A549 (cell line): Measurements from ENCODE around the gene CCL3. TPM values are rescaled to one million over a fixed set of nuclear protein-coding genes. Genes with fewer than 3 reads are reported as not detected.
A peak's percentile ranks its signal among the peaks of the same experiment; 100 is the strongest.

Experiments used
- ATAC-seq, 2 experiments: fragments of 200-7000 bp in 1 of 2; fragments of >200 bp in 1 of 2; cut with Nextera tagmentation in 1 of 2; cut with Tn5 transposase in 1 of 2; 3 replicates each; pipeline versions ENCODE4 v1.8.0 to v1.9.1; 2018 to 2020; ENCODE audit warnings: mild to moderate bottlenecking in 1 of 2, moderate library complexity in 1 of 2
- CTCF ChIA-PET: fragments of 300-600 bp; sonication (Branson Sonifier 250); formaldehyde crosslinking; extraction: SDS; loops from one replicate; lab custom pipeline; 2021; ENCODE audit warnings: antibody characterized with exemption, inconsistent platforms; lab: Yijun Ruan, JAX
- POLR2A ChIA-PET: fragments of 350-600 bp; formaldehyde crosslinking; extraction: SDS; loops from one replicate; lab custom pipeline; 2021; ENCODE audit warnings: antibody characterized with exemption, inconsistent platforms; lab: Yijun Ruan, JAX
- DNase-seq, 2 experiments: peaks; one replicate each; pipeline versions ENCODE4 v3.0.0 to v3.0.0-alpha.2; 2011 to 2016; ENCODE audit warnings: low read depth in 1 of 2, low spot score in 1 of 2
- FAIRE-seq: peaks from 2 replicates; lab custom pipeline; 2011; peaks lifted over from hg19 to GRCh38; lab: Jason Lieb, UNC
- H3K27ac ChIP-seq, 2 experiments: fragments of >200 bp; sonication (Bioruptor Twin); formaldehyde crosslinking; 3 replicates each; pipeline ENCODE4 v1.5.1; 2016 to 2017
- H3K4me1 ChIP-seq: fragments of >200 bp; sonication (Bioruptor Twin); formaldehyde crosslinking; 3 replicates; pipeline ENCODE4 v1.6.1; 2016
- H3K4me2 ChIP-seq: fragments of >200 bp; sonication (Bioruptor Twin); formaldehyde crosslinking; 3 replicates; pipeline ENCODE4 v1.6.1; 2016
- H3K4me3 ChIP-seq: fragments of >200 bp; sonication (Bioruptor Twin); formaldehyde crosslinking; 3 replicates; pipeline ENCODE4 v1.5.1; 2016
- H3K9me3 ChIP-seq: fragments of >200 bp; sonication (Bioruptor Twin); formaldehyde crosslinking; 3 replicates; pipeline ENCODE4 v1.6.1; 2016
- CBX2 ChIP-seq: fragments of 200-600 bp; sonication (generic); IDR thresholded peaks from 2 replicates; pipeline ENCODE4 v1.6.1; 2016; ENCODE audit warnings: low read depth, mild to moderate bottlenecking, borderline replicate concordance
- CEBPB ChIP-seq, 2 experiments: fragments of >200 bp in 1 of 2; sonication (Bioruptor Twin) in 1 of 2; formaldehyde crosslinking in 1 of 2; IDR thresholded peaks; 2 replicates each; pipeline ENCODE4 v1.6.1; 2012 to 2016
- EHF ChIP-seq: fragments of 250-450 bp; sonication (Bioruptor Pico); IDR thresholded peaks from 2 replicates; pipeline ENCODE4 v1.5.0; 2020; ENCODE audit warnings: mild to moderate bottlenecking
- EHMT2 ChIP-seq: fragments of 200-600 bp; sonication (generic); IDR thresholded peaks from 2 replicates; pipeline ENCODE4 v1.6.1; 2016; ENCODE audit warnings: antibody characterized with exemption, low read depth, mild to moderate bottlenecking, moderate library complexity
- FOSL2 ChIP-seq, 2 experiments: fragments of 450-650 bp in 1 of 2; fragments of >200 bp in 1 of 2; sonication (Bioruptor Twin) in 1 of 2; formaldehyde crosslinking; IDR thresholded peaks; 2 replicates each; pipeline versions ENCODE4 v1.5.0 to v1.6.1; 2016 to 2020; ENCODE audit warnings: mild to moderate bottlenecking in 1 of 2, moderate library complexity in 1 of 2
- HDAC2 ChIP-seq: fragments of 200-600 bp; sonication (generic); IDR thresholded peaks from 2 replicates; pipeline ENCODE4 v1.6.1; 2016
- HOXB13 ChIP-seq: fragments of 250-450 bp; sonication (Bioruptor Pico); IDR thresholded peaks from 2 replicates; pipeline ENCODE4 v1.5.0; 2020; ENCODE audit warnings: low read depth, mild to moderate bottlenecking, moderate library complexity
- HOXB5 ChIP-seq: fragments of 250-450 bp; sonication (Bioruptor Pico); IDR thresholded peaks from 2 replicates; pipeline ENCODE4 v1.5.0; 2020; ENCODE audit warnings: mild to moderate bottlenecking, moderate library complexity
- JUN ChIP-seq, 2 experiments: fragments of >200 bp; sonication (Bioruptor Twin); formaldehyde crosslinking; IDR thresholded peaks; 2 replicates in 1 of 2; 3 replicates in 1 of 2; pipeline ENCODE4 v1.6.1; 2016 to 2017
- KDM1A ChIP-seq: fragments of 200-600 bp; sonication (generic); IDR thresholded peaks from 2 replicates; pipeline ENCODE4 v1.6.1; 2016; ENCODE audit warnings: low read depth, mild to moderate bottlenecking
- KDM5A ChIP-seq: fragments of 200-600 bp; sonication (generic); IDR thresholded peaks from 2 replicates; pipeline ENCODE4 v1.6.1; 2016; ENCODE audit warnings: antibody characterized with exemption, mild to moderate bottlenecking
- MAFK ChIP-seq: fragments of 450-650 bp; IDR thresholded peaks from 2 replicates; pipeline ENCODE4 v1.6.1; 2014; ENCODE audit not compliant: partially characterized antibody
- MYC ChIP-seq: IDR thresholded peaks from 2 replicates; pipeline ENCODE4 v1.6.1; 2012; ENCODE audit warnings: mild to moderate bottlenecking, inconsistent platforms, low read length, improper control_type of control experiment, borderline replicate concordance
- NPAS2 ChIP-seq: fragments of 250-450 bp; sonication (Bioruptor Pico); IDR thresholded peaks from 2 replicates; pipeline ENCODE4 v1.8.0; 2022; ENCODE audit warnings: mild to moderate bottlenecking, moderate library complexity, borderline replicate concordance
- POLR2AphosphoS2 ChIP-seq: conservative IDR thresholded peaks from 2 replicates; pipeline ENCODE4 v1.6.1; 2012; ENCODE audit warnings: low read length, improper control_type of control experiment, inconsistent platforms
- RAD21 ChIP-seq, 2 experiments: fragments of >200 bp in 1 of 2; sonication (Bioruptor Twin) in 1 of 2; formaldehyde crosslinking in 1 of 2; IDR thresholded peaks in 1 of 2; conservative IDR thresholded peaks in 1 of 2; 2 replicates in 1 of 2; 3 replicates in 1 of 2; pipeline ENCODE4 v1.6.1; 2012 to 2018; ENCODE audit warnings: inconsistent platforms in 1 of 2
- RCOR1 ChIP-seq: fragments of 150-350 bp; IDR thresholded peaks from 2 replicates; pipeline ENCODE4 v1.6.1; 2014; ENCODE audit warnings: antibody characterized with exemption, low read length, low read depth
- RFX5 ChIP-seq: fragments of 450-650 bp; IDR thresholded peaks from 2 replicates; pipeline ENCODE4 v1.7.1; 2014; ENCODE audit warnings: antibody characterized with exemption, mild to moderate bottlenecking, moderate library complexity
- RNF2 ChIP-seq: fragments of 200-600 bp; sonication (generic); IDR thresholded peaks from 2 replicates; pipeline ENCODE4 v1.6.1; 2016; ENCODE audit warnings: low read depth, mild to moderate bottlenecking, antibody characterized with exemption, moderate library complexity, borderline replicate concordance
- SREBF2 ChIP-seq: fragments of 450-650 bp; IDR thresholded peaks from 2 replicates; pipeline ENCODE4 v1.6.1; 2014; ENCODE audit warnings: mild to moderate bottlenecking, moderate library complexity
- ZSCAN20 ChIP-seq: fragments of 250-450 bp; sonication (Bioruptor Pico); IDR thresholded peaks from 2 replicates; pipeline ENCODE4 v1.8.0; 2022; ENCODE audit warnings: mild to moderate bottlenecking, moderate library complexity
- WGBS: methylation state at CpG from one replicate; pipeline ENCODE4 v1.1.6; 2017; ENCODE audit errors: missing lambda C conversion rate; 5-methylcytosine and 5-hydroxymethylcytosine counted together
- polyA plus RNA-seq, 4 experiments: library from polyadenylated mRNA; depleted of rRNA in 3 of 4; stranded (reverse); fragments of >200 nt; fragmentation: RNase III in 1 of 4; extraction: RNeasy Plus Mini Kit Qiagen cat#74134 plus additional on column Dnase treatment in 1 of 4; gene quantifications; 2 replicates in 3 of 4; 3 replicates in 1 of 4; pipeline ENCODE4 v1.2.3, GENCODE V29; 2011 to 2017
- TF ChIP-seq, protein P1 (sequence below): fragments of 250-450 bp; sonication (Bioruptor Pico); IDR thresholded peaks from 2 replicates; pipeline ENCODE4 v1.5.0; 2021; ENCODE audit warnings: mild to moderate bottlenecking, moderate library complexity, borderline replicate concordance
- TF ChIP-seq, protein P2 (sequence below): IDR thresholded peaks from 2 replicates; pipeline ENCODE4 v1.6.1; 2012; ENCODE audit warnings: low read depth, borderline replicate concordance
- TF ChIP-seq, protein P3 (sequence below): IDR thresholded peaks from 2 replicates; pipeline ENCODE4 v1.6.1; 2012
- TF ChIP-seq, protein P4 (sequence below): fragments of 250-450 bp; sonication (Bioruptor Pico); IDR thresholded peaks from 2 replicates; pipeline ENCODE4 v1.5.0; 2020; ENCODE audit warnings: low read depth, mild to moderate bottlenecking, moderate library complexity
- TF ChIP-seq, protein P5 (sequence below): fragments of >200 bp; sonication (Bioruptor Twin); formaldehyde crosslinking; IDR thresholded peaks from 2 replicates; pipeline ENCODE4 v1.6.1; 2016
- TF ChIP-seq, protein P6 (sequence below): IDR thresholded peaks from 2 replicates; pipeline ENCODE4 v1.6.1; 2012

Gene CCL3
- polyA plus RNA-seq, 2 of the 4 experiments (the other 2 are of a cell fraction): not detected

DNA sequence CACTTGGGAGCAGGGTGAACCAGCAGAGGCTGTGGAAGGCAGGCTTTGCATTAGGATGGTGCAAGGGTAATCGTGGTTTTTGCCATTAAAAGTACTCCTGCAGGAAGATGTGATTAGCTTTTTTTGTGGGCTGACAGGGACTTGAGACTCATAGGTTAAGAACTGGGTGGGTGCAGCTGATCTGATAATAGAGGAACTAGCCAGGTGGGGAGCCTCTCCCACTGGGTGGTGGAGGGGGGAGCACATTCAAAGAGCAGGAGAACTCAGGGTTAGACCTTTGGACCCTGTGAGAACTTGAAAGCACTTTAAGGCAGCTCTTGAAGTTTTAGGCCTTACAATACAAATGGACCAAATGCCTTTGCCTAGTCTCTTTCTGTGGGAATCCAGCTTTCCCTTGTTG lies 46.1 kb upstream of the CCL3 start:
- ATAC-seq (no peak), DNase-seq (no peak), FAIRE-seq (no peak)
- Histone ChIP-seq H3K9me3 (no peaks in the 10 kb centered on the region), H3K4me3 (no peak overlapping the region), H3K27ac (no peak overlapping the region), H3K4me1 (no peaks in the 10 kb centered on the region), H3K4me2 (no peak overlapping the region)
- TF ChIP-seq, protein P1, sequence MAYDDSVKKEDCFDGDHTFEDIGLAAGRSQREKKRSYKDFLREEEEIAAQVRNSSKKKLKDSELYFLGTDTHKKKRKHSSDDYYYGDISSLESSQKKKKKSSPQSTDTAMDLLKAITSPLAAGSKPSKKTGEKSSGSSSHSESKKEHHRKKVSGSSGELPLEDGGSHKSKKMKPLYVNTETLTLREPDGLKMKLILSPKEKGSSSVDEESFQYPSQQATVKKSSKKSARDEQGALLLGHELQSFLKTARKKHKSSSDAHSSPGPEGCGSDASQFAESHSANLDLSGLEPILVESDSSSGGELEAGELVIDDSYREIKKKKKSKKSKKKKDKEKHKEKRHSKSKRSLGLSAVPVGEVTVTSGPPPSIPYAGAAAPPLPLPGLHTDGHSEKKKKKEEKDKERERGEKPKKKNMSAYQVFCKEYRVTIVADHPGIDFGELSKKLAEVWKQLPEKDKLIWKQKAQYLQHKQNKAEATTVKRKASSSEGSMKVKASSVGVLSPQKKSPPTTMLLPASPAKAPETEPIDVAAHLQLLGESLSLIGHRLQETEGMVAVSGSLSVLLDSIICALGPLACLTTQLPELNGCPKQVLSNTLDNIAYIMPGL (CRISPR knock-in tag): no peak
- TF ChIP-seq KDM1A (no peak), SREBF2 (no peak), MYC (no peak), EHF (CRISPR knock-in tag) (no peak), NPAS2 (no peak), MAFK (no peak), CEBPB (IDR thresholded peaks at IDR 0.05) (no peak), KDM5A (no peak)
- TF ChIP-seq, protein P2, sequence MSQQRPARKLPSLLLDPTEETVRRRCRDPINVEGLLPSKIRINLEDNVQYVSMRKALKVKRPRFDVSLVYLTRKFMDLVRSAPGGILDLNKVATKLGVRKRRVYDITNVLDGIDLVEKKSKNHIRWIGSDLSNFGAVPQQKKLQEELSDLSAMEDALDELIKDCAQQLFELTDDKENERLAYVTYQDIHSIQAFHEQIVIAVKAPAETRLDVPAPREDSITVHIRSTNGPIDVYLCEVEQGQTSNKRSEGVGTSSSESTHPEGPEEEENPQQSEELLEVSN: no peak
- TF ChIP-seq, protein P3, sequence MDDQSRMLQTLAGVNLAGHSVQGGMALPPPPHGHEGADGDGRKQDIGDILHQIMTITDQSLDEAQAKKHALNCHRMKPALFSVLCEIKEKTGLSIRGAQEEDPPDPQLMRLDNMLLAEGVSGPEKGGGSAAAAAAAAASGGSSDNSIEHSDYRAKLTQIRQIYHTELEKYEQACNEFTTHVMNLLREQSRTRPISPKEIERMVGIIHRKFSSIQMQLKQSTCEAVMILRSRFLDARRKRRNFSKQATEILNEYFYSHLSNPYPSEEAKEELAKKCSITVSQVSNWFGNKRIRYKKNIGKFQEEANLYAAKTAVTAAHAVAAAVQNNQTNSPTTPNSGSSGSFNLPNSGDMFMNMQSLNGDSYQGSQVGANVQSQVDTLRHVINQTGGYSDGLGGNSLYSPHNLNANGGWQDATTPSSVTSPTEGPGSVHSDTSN: no peak
- ChIA-PET CTCF (interaction anchor here (0.9 to 8.2 kb wide), 4 partner anchors 11 to 347 kb away, joined by 3 to 83 read pairs (median 4); no protein-coding TSS in a partner anchor), POLR2A (no interaction called here)
- 0% methylated on average over 1 of the region's 1 CpG for WGBS

DNA sequence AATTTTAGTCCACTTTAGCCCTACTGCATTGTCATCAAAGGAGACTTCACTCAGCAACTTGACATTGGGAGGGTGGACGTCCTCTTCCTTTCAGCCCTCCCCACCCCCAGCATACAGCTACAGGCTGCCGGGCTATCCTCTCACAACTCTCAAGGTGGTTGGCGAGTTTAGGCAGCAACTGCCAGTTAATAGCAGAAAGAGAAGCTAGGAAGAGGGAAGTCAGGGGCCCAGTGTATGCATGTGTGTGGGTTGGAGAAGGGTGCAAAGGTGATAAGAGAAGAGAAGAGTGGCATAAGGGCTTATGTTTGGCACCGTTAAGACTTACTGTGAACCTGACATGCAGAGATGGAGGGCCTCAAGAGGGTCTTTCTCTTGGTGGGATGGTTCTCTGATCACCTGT lies 45.5 kb upstream of the CCL3 start:
- 40% methylated on average over 4 of the region's 4 CpGs for WGBS
- Histone ChIP-seq H3K9me3 (no peaks in the 10 kb centered on the region), H3K4me3 (no peak overlapping the region), H3K4me2 (no peak overlapping the region)
- DNase-seq: no peak
- CTCF ChIA-PET: interaction anchor here (1.1 to 8.2 kb wide), 2 partner anchors 13 to 347 kb away, joined by 4 to 83 read pairs; no protein-coding TSS in a partner anchor
- TF ChIP-seq, protein P4, sequence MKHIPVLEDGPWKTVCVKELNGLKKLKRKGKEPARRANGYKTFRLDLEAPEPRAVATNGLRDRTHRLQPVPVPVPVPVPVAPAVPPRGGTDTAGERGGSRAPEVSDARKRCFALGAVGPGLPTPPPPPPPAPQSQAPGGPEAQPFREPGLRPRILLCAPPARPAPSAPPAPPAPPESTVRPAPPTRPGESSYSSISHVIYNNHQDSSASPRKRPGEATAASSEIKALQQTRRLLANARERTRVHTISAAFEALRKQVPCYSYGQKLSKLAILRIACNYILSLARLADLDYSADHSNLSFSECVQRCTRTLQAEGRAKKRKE (CRISPR knock-in tag): no peak
- TF ChIP-seq, protein P5, sequence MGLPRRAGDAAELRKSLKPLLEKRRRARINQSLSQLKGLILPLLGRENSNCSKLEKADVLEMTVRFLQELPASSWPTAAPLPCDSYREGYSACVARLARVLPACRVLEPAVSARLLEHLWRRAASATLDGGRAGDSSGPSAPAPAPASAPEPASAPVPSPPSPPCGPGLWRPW: no peak
- TF ChIP-seq FOSL2 (IDR thresholded peaks at IDR 0.05): no peak
- no peak for TF ChIP-seq FOSL2 (CRISPR knock-in tag; IDR thresholded peaks at IDR 0.05)
- no peak for TF ChIP-seq KDM5A
- TF ChIP-seq CBX2: no peak
- TF ChIP-seq, all 56 proteins: peak for 0
- H3K4me1 ChIP-seq: no peaks in the 10 kb centered on the region
- no peak overlapping the region for H3K27ac ChIP-seq
- ATAC-seq (no peak; a peak in 1 of 6 replicates), FAIRE-seq (no peak)
- POLR2A ChIA-PET: no interaction called here

DNA sequence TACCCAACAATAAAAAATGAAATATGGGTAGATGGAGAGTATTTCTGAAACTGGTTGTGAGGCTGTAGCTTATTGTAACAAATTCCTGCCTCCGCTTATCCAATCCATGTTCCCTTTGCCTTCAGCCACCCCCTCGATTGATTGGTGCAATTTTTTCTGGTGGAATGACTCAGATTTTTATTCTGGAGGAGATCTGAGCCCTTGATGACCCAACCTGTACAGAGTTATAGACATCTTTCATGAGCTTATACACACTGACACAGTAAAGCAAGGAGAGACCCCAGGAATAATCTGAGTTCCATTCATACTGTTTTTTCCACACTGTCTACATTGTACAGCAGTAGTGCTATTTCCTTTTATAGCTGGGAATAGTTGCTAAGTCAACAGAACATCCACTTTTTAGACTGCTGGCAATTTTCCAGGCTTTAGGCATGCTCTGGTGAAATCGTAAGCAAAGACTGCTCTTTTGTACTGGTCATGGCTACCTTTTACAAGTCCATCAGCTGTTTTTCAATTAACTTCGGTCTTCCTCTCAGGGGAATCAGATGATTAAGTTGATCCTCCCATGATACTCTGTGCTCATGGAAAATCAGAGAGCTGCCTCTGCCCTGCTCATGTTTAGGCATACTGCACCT lies 43.8 kb upstream of the CCL3 start:
- no peak for FAIRE-seq
- no peak overlapping the region for H3K4me3 ChIP-seq
- WGBS: 31% methylated on average over 4 of the region's 4 CpGs
- ATAC-seq: no peak
- H3K4me1 ChIP-seq: no peaks in the 10 kb centered on the region
- DNase-seq: peak in 1 of 2 experiments; percentile 12
- CTCF ChIA-PET: interaction anchor here (1.6 to 8.2 kb wide), 5 partner anchors 15 to 349 kb away, joined by 4 to 83 read pairs (median 7); no protein-coding TSS in a partner anchor
- no peaks in the 10 kb centered on the region for H3K9me3 ChIP-seq
- H3K4me2 ChIP-seq: no peak overlapping the region
- H3K27ac ChIP-seq: no peak overlapping the region
- POLR2A ChIA-PET: no interaction called here
- TF ChIP-seq POLR2AphosphoS2: no peak
- TF ChIP-seq HDAC2: no peak
- no peak for TF ChIP-seq RFX5
- TF ChIP-seq CEBPB (IDR thresholded peaks at IDR 0.05): no peak
- TF ChIP-seq RCOR1: no peak
- TF ChIP-seq, protein P6, sequence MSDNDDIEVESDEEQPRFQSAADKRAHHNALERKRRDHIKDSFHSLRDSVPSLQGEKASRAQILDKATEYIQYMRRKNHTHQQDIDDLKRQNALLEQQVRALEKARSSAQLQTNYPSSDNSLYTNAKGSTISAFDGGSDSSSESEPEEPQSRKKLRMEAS: no peak
- no peak for TF ChIP-seq JUN (IDR thresholded peaks at IDR 0.05)
- no peak for TF ChIP-seq RNF2
- TF ChIP-seq EHMT2: no peak
- TF ChIP-seq, protein P5: no peak
- no peak for TF ChIP-seq HOXB13 (CRISPR knock-in tag)
- no peak for TF ChIP-seq HOXB5 (CRISPR knock-in tag)
- no peak for TF ChIP-seq ZSCAN20 (CRISPR knock-in tag)
- no peak for TF ChIP-seq RAD21 (conservative IDR thresholded peaks at IDR 0.05 in 1 of 2, IDR thresholded peaks at IDR 0.05 in 1 of 2)
